GM12874 (cell line): ENCODE measurements around the gene CACNA1I.

Experiments used
- TF ChIP-seq, protein P1 (sequence below): IDR thresholded peaks from 2 replicates; pipeline ENCODE4 v1.5.1; 2011; ENCODE audit warnings: low read depth, mild to moderate bottlenecking, control low read depth, low read length, moderate library complexity; ENCODE audit not compliant: insufficient read depth

Gene CACNA1I

GRCh38 chr22:39528080-39528661, 42.4 kb upstream of the CACNA1I start:
- TF ChIP-seq, protein P1, sequence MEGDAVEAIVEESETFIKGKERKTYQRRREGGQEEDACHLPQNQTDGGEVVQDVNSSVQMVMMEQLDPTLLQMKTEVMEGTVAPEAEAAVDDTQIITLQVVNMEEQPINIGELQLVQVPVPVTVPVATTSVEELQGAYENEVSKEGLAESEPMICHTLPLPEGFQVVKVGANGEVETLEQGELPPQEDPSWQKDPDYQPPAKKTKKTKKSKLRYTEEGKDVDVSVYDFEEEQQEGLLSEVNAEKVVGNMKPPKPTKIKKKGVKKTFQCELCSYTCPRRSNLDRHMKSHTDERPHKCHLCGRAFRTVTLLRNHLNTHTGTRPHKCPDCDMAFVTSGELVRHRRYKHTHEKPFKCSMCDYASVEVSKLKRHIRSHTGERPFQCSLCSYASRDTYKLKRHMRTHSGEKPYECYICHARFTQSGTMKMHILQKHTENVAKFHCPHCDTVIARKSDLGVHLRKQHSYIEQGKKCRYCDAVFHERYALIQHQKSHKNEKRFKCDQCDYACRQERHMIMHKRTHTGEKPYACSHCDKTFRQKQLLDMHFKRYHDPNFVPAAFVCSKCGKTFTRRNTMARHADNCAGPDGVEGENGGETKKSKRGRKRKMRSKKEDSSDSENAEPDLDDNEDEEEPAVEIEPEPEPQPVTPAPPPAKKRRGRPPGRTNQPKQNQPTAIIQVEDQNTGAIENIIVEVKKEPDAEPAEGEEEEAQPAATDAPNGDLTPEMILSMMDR = no peak

DNA sequence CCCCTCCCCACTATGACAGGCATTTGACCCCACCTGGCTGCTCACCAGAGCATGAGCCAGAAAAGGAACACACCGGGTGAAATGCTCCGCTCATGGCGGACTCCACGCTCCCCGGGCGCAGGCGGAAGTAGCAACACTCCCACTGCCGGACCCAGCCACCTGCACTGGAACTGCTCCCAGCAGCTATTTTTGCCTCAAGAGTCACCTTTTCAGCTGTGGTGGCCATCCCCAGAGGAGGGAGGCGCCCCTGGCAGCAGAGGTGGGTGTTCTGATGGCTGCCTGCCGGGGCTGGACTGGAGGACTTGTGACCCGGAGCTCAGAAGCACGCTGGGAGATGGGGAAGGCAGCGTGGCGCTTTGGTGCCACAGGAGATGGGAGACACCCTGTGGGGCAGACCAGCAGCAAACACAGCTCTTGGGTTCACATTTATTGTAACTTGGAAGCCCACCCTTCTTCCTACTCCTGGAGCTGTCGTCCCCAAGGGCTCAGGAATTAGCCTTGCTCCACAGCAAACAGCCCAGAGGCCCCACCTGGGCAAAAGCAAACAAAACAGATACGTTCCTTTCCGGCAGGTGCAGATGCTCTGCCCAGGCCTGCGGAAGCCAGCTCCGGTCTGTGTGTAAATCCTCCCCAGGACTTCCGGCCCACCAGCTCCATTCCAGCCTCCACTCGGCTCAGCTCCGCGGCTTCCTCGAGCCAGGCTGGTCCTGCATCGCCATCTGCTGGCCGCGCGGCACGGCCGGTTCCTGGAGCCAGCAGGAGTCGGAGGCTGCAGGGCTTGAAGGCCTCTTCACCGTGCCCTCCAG, 41.7 kb upstream of the CACNA1I start:
- TF ChIP-seq, protein P1 = peak; percentile 99

GRCh38 chr22:39529487-39529851, 41.1 kb upstream of the CACNA1I start:
- TF ChIP-seq, protein P1 = no peak

- TF ChIP-seq, protein P1 = no peak
Measured at GRCh38 chr22:39530116-39530515, 40.4 kb upstream of the CACNA1I start.

- TF ChIP-seq, protein P1 = 0 out of 2 replicates have a peak, but pooled peaks have one; percentile 19
Measured at GRCh38 chr22:39530692-39531331, 39.7 kb upstream of the CACNA1I start.

GRCh38 chr22:39532215-39533073, 38.1 kb upstream of the CACNA1I start, which contains the start of gene RPS19BP1:
Gene RPS19BP1 (minus strand): TSS chr22:39532748. CDS start chr22:39532738, 10 bp downstream.
- TF ChIP-seq, protein P1 = no peak

GRCh38 chr22:39534092-39534506, 36.5 kb upstream of the CACNA1I start:
- TF ChIP-seq, protein P1 = no peak
